Omental fat pad (tissue), 4 donors: ENCODE data around the gene RFNG. TPM values are rescaled to one million over a fixed set of nuclear protein-coding genes. Genes with fewer than 3 reads are reported as not detected.

Experiments used
- ATAC-seq: fragments of 150-250 bp; one replicate; pipeline ENCODE4 v1.9.1; 2016; ENCODE audit warnings: mild to moderate bottlenecking, moderate library complexity; ENCODE audit not compliant: low FRiP score
- DNase-seq: peaks from one replicate; pipeline ENCODE4 v3.0.0-alpha.2; 2019; ENCODE audit warnings: low spot score
- CTCF ChIP-seq, 3 donors: fragments of 450-650 bp; IDR thresholded peaks; one replicate each; pipeline ENCODE4 v1.5.1; 2016 to 2017; ENCODE audit warnings: antibody characterized with exemption in 3 of 3, mild to moderate bottlenecking in 3 of 3, moderate library complexity in 2 of 3
- total RNA-seq, 4 donors: library from RNA; depleted of rRNA; stranded (reverse); fragments of >200 nt; gene quantifications; one replicate each; pipeline ENCODE4 v1.1.0, GENCODE V29; 2016

Gene RFNG
- total RNA-seq, 4 donors from 2014 or later: 20.2 to 51.3 (median 32.0) TPM

GRCh38 chr17:82021900-82022309 is 29.7 kb downstream of the RFNG start:
- ATAC-seq: no peak
- no peak for DNase-seq
- no peak for TF ChIP-seq CTCF (IDR thresholded peaks at IDR 0.05)

GRCh38 chr17:82021107-82021899 is 30.3 kb downstream of the RFNG start:
- DNase-seq: no peak
- ATAC-seq: no peak
- TF ChIP-seq CTCF (IDR thresholded peaks at IDR 0.05): no peak

- no peak for TF ChIP-seq CTCF (IDR thresholded peaks at IDR 0.05)
- ATAC-seq (no peak), DNase-seq (no peak)
Measured at GRCh38 chr17:82020572-82021106, 31.0 kb downstream of the RFNG start.

GRCh38 chr17:82019690-82020571 is 31.7 kb downstream of the RFNG start:
- TF ChIP-seq CTCF (IDR thresholded peaks at IDR 0.05): peak in 1 of 3 donors; percentile 16
- no peak for ATAC-seq
- DNase-seq: no peak

- ATAC-seq: no peak
Measured at GRCh38 chr17:82018989-82019689, 32.5 kb downstream of the RFNG start.

More at GRCh38 chr17:82018989-82019689, 32.5 kb downstream of the RFNG start:
- DNase-seq: no peak
- TF ChIP-seq CTCF (IDR thresholded peaks at IDR 0.05): no peak
